Right hindlimb (tissue), 1 donor: ENCODE data around the gene RAPGEF3.
A peak's percentile ranks its signal among the peaks of the same experiment; 100 is the strongest.

Experiments
- DNase-seq: peaks from one replicate; pipeline ENCODE4 v3.0.0-alpha.2; 2018

RAPGEF3 gene

DNA sequence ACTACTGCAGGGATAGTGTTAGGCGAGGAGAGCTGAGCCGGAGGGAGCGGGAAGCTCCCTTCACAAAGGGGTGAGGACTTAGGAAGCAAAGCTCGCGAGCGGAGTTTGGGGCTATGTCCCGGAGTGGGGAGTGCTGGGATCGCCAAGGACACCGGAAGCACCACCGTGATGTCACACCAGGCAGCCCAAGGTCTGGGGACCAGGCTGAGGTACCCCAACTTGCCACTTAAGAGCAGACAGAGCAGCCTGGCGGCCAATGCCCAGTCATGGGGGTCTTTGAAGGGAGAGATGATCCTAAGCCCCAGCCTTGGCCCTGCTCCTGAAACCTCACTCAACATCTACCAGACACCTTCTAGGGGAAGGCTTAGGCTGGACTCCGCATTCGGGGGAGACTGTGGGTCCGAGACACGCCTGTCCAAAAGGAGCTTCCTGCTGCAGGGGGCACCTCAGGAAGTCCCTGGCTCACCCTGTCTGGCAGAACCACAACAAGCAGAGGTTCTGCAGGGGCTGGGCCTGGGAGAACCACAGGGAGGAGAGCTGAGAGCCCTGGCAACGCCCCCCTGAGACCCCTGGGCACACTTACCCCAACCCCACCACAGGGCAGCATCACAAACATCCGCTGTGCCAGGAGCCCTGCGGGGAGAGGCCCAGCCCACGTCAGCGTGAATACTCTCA, 32.1 kb upstream of the RAPGEF3 start:
- DNase-seq, result no peak

DNA sequence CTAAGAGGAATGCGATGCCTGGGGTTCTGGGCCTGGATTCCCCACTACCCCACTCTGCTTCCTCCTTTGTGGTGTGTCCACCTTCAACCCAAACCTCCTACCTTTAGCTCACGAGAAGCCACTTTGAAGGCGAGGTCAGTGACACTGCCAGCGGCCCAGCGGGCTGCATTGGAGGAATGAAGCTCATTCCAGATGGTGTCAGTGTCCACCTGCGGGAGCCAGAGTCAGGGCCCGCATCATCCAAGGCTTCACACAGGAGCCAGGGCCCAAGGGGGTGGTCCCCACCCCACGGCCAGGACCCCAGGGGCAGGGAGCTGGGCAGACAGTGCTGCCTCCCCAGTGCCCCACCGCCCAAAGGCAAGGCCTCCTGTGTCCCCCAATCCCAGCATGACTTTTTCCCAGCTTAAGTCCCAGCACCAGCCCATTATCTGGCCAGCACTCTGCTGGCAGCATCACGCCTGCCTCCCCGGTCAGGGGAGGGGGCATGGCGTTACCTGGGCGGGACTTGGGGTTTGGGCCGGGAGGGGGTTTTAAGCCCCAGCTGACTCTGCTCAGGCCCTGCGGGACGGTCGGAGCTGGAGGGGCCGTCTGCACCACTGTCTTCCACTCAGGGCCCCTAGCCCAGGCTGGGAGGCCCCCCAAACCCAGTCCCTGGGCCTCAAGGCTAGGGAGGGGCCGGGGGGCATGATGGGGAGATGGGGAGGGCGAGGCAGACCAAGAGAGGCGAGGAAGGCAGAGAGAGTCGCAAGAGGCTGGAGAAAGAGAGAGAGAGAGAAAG, 31.2 kb upstream of the RAPGEF3 start:
- DNase-seq, result no peak

DNA sequence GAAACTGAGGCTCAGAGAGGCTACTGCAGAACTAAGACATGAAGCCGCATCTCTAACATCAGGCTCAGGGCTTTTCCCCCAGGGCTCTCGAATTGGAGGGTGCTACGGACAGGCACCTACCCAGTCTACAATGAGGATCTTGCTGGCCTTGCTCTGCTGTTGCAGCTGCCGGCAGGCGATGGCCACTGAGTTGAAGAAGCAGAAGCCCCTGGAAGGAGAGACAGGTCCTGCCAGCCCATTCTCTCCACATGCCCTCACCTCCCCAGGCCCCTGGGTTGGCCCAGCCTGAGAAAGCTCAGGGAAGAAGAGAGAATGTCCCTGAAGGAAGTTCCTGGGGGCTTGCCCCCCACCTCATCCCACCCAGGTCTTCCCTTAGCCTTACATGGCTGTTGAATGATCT, 30.5 kb upstream of the RAPGEF3 start:
- no peak for DNase-seq

DNA sequence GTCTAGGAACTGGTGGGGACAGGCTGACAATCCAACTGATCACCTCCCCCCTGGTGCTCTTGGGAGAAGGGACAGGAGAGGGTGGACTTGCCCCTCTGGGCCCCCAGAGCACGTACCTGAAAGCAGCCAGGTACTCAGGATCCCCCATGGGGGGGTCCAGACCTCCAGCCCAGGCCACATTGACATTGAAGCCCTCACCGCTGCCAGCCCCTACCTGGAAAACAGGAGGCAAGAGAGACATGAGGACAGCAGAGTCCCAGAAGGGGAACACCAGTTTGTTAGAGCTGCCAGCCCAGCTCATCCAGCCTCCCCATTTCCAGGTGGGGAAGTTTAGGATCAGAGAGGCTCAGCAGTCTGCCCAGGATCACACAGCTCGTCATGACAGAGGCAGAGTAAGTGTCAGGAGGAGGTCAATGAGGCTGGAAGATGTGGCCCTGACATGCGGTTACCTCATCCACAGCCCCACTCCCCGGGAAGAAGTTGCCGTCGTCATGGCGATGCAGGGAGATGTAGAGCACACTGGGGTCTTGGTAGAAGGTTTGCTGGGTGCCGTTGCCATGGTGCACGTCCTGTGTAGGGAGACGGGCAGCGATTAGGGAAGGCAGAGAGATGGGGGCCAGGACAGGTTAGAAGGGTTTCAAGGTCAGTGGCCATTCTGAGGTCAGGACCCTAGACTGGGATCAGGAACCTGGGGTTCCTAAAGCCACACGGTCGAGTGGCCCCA, 29.1 kb upstream of the RAPGEF3 start:
- DNase-seq, result no peak

DNA sequence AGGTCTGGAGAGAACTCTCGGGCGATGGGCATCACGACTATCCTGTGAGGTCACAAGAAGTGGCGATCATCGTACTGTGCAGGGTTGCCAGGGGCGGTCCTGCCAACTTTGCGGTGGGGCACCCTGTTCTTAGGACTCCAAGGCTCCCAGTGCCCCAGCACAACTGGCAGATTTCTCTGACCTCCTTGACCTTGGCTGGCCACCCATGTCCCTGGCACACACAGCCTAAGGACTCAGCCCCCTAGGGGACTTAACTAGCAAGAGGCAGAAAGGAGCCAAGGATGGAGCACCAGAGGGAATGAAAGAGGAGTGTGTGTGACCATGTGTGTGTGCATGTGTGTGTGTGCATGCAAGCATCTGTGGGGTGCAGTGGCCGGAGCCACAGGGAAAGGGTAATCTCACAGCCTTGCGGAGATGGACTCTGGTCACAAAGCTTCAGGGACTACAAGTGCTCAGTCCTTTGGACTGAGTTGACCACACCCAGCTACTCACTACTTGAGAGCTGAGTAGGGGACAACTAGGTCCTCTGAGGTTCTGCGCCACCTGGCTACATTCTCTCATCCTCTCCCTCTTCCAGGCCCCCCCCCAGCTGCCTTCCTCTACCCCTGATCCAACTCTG, 28.1 kb upstream of the RAPGEF3 start:
- DNase-seq, result no peak

DNA sequence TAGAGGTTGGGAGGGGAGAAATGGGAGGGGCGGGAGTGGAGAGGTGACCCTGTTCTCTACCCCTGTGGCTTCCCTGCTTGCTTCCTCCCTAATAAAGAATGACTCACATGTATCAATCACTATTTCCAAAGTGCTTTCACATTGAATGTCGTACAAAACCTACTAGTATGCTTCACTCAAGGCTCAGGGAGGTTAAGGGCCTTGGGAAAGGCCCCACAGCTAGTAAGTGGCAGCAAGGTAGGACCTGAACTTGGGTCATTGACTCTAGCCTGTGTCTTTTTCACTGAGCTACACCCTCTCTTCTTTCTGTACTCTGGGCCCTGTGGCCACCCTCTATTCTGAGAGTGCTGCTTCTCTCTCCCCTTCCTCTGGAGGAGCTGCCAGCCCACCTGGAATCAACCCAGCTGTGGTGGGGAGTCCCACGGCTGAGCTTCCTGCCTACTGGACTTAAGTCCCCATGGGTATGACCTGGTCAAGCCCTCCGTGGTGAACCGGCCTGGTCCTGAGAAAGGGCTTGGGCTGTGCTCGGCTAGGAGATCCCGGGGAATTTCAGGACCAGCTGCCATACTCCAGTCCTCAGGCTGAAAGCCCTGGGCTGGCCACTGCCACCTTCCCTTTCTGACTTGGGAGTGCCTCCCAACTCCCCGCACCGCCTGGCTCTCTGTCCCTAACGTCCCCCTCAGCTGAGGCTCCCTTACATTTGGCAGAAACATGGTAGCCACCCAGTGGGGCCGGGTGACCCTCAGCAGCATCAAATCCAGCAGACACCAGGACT, 27.4 kb upstream of the RAPGEF3 start:
- DNase-seq, result no peak

DNA sequence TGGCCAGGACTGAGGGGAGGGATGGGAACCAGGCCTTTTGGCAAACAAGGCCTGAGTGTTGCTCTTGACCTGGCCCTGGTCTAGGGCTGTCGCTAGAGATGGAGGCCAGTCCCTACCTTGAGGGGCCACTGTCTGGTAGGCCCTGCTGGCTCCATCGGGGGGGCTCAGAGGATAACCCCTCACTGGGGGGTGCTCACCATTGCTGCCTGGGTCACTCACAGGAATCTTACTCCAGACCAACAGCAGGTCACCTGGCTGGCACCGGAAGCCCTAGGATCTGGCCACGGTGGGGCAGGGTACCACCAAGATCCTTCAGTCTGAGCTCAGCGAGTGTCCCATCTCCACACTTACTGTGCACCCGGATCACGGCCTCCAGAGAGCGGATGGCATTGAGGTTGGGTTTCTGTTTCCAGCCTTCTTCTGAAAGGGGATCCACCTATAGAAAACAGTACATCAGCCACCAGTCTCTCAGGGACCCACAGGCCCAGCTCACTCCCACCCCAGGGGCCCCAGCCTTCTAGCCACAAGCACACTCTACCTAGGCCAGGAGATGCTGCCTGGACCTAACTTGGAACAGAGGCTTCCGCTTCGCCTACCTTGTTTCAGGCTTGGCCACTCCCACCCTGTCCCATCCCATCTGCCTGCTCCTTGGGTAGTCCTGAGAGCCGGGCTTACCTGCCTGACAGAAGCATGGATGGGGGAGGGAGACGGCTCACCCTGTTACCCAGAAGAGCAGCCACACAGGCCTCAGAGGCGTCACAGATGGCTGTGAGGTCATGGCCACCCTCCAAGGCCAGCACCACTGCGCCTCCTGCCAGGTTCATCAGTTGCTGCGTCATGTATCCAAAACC, 26.6 kb upstream of the RAPGEF3 start:
- no peak for DNase-seq

DNA sequence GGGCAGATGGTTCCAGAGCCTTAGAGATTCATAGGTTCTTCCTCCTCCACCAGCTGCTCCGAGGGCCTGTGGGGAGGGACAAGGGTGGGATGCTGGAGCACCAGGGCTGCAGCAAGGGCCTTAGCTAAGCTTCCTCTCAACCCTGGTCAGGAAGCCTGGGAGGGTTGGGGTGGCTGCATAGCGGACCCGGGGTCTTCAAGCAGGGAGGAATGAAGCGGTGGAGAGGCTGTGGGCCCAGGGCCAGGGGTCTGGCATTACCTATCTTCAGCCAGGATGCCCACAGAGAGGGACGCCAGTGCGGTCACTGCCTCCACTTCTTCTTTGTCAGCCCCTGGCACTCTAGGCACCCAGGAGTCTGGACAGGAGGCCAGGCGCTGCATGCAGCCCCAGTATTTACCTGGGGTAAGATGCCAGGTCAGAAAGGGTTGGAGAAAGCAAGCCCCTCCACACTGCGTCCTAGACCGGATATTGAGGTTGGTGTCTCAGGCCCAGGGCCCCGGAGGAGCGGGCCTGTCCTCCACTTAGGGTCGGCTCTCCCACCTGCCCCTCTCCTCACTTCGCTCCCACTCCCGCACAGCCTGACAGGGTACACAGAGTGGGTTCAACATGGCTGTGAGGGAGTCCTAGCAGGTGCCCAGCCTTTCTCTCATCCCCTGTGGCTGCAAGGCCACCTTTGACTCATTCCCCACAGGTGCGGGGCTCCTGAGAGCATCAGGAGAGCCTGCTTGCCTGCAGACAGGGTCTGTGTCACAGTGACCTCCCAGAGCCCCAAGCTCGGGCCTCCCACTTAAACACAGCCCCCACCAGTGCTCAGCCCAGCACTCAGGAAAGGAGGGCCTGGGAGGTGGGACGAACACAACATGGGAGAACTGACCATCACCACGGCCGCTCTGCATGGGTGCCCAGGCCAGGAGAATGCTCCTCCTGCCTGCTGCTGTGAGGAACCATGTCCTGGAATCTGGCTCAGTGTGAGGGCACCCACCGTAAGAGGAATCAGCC, 25.4 kb upstream of the RAPGEF3 start:
- DNase-seq, result no peak

DNA sequence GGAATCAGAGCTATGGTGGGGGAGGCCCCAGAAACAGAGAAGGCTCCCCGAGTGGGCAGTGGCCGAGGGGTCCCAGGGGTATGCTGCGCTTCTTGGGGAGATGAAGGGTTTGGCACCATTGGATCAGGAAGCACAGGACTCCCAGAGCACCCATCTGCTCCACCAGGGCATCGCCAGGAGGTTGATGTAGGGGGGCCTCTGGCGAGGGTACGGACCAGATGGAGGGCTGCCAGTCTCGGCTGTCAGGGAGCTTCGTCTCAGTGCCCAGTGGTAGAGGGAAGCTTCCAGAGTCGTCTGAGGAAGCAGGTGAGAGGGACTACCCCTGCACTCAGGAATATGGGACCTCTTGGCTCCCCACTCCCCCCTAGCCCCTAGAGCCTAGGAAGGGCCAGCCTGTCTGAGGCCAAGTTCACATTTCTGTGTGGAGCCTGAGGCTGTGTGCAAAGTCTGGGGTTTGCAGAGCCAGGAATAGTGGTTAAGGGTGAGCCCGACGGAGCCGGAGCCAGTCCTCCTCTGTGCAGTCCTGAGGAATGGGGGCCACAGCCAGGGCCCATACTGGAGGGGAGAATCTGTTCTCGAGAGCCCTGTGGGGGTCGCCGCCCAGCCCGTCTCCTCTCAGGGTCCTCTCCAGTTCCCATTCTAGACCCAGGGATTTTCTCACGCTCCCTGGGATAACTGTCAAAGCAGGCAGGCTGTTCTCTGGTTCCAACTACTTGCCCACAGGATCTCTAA, 24.5 kb upstream of the RAPGEF3 start:
- DNase-seq, result no peak

DNA sequence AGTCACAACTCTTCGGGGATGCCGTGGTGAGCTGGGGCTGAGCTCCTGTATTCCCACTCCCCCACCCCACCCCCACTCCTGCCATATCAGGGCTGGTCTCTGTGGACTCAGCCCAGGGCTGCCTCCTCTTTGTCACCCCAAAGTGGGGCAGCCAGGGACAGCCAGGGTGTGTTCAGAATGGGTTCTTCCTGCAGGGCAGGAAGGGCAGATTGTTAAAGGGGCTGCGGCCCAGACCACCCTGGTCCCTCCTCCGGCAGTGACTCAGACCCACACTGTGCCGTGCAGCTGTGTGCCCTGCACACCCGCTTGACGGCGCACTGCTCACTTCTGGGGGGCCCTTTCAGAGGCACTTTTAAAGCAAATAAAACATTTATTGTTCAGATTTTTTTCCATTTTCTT, 23.7 kb upstream of the RAPGEF3 start:
- no peak for DNase-seq

DNA sequence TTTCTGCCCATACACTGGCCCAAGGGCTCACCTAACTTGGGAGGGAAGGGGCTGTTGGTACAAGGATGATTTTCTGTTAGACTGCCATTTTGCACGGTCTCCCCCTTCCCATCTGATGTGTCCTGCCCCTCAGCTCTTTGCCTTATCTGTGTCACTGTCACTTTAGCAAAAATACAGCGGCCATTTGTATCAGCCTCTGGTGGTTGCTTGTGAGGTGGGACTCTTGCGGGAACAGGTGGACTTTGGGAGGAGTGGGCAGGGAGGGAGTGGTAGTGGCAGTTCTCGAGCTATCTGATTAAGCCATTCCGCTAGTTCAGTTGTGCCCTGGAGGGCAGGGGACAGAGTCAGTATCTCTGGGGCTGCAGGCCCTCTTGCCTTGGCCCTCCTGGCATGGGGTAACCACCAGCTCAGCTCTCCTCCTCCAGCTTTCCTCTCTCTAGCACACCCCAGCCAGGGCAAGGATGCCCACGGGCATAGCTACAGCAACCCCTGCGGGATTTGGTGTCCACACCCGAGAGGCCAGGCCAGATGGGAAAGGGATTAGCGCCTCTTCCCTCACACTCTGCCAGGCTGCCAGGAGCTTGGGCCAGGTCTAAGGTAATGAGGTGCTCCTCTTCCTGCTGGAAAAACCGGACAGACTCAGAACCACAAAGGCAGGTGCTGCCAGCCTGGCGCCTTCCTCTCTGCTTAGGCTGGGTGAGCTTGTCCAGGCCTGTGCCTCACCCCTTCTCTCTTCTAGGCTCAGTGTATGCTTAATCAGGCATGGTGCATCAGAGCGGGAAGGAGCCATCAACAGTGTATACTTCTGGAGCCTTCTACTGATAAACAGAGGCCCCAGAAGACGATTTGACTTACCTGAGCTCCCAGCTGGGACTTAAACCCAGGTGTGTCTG, 23.0 kb upstream of the RAPGEF3 start:
- no peak for DNase-seq

DNA sequence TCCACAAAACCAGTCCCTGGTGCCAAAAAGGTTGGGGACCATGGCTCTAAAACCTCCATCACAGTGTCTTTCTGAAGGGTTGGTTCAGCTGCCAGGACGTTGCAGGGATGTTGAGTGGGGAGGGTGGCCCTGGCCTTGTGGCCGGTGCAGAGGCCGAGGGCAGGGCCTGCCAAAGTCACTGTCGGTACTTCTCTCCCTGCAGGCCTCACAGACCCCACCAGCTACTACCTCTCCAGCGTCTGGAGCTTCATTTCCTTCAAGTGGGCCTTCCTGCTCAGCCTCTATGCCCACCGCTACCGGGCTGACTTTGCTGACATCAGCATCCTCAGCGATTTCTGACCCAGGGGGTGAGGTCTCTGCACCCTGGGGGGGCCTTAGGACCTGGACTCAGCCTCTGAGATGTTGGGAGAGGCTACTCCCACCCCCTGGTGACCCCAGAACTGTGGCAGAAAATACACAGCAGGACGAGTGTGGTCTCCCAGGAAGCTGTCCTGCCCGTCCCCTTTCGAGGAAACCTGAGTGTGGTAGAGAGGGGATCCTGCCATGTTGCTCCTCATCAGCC, 21.3 kb upstream of the RAPGEF3 start:
- DNase-seq, result no peak

DNA sequence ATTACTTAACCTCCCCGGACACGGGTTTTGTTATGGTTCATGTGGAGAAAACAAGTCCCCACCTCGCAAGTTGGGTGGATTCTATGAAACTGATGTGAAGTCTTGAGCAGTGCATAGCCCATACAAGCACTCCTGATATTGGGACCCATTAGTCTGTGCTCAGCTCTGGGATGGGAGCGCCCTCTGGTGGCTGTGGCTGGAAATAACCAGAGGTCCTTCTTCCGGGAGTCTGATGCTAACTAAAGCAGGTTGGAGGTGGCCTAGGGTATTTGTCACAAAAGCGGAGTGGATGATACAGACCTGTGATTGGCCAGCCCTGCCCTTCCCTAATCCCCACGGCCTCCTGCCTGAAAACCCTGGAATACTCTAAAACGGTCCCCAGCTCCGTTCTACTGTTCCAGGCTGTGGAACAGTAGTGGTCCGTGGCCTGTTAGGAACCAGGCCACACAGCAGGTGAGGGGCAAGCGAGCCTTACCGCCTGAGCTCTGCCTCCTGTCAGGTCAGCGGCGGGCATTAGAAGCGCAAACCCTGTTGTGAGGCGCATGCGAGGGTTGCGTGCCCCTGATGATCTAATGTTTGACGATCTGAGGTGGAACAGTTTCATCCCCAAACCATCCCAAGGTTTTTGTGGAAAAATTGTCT, 20.7 kb upstream of the RAPGEF3 start:
- peak; percentile 92 for DNase-seq

DNA sequence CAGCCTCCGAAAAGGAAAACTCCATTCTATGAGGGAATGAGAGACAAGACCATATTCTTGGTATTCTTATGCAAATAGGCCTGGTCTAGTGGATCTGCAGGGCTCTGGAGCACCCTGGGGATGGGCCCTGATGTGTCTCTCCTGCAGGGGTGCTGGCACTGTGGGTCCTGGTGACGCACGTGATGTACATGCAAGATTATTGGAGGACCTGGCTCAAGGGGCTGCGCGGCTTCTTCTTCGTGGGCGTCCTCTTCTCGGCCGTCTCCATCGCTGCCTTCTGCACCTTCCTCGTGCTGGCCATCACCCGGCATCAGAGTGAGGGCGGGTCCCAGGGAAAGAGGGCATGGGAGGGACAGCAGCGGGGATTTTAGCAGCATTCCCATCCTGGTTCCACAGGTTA, 20.2 kb upstream of the RAPGEF3 start:
- DNase-seq, result no peak

DNA sequence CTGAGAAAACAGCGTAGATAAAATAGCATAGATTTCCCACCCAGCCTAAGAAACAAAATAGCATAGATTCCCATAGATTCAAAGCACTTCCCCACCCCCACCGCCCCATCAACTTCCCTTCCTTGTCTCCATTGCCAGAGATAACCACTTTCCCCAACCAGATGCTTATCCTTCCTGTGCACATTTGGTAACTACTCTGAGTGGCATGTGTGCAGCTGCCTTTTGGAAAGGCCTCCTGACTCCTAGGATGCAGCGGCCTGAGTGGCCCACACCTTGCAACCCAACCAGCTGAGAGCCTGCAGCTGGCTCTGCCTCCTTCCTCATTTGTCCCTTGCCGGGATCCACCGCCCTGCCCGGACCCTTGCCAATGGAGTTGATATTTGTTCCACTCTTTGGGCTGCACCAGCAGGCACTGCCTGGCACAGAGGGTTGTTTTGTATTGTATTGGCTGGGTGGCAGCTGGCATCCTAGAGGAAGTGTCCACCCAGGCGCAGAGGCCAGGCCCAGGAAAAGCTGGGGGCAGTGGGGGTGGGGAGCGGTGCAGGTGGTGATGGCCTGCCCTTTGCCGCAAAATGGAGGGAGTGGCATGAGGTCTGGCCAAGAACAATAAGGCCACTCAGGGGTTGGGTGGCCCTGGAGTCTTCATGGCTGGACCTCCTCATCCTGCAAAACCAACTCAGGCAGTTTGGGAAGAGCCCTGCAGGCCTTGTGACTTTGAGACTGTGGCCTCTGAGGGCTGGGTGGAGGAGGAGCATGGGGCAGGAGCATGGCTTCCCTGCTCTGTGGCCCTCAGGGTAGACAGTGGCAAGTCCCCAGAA, 19.3 kb upstream of the RAPGEF3 start:
- DNase-seq, result no peak

DNA sequence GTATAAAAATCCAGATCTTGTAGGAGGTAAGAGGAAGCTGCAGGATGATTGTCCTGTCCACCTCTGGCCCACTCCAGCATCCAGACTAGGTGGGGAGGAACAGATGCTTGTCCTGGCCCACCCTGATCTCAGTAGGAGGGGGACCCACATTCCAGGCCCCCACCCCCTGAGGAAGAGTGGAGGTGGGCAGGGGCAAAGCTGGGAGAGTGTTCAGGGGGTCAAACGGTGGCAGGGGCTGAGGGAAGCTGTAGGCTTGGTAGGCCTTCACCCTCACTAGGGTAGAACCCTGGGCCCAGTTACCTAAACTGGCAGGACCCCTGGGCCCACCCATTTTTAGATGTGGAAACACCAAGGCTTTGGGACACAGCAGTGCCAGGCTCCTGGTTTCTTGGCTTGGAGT, 18.5 kb upstream of the RAPGEF3 start:
- no peak for DNase-seq
